NCI-H524 treated with DMSO at 0.1 percent for 48 hours (cell line): ENCODE results near the gene SPINK8.
"Not testable (repeated sequence)": the region's sequence is repeated elsewhere in the genome, so short reads cannot be mapped to it uniquely, and the experiment has no call there.

ENCODE experiments used
- DNase-seq: peaks from one replicate; lab custom pipeline; 2025; lab: John Stamatoyannopoulos, UW

The SPINK8 gene

GRCh38 chr3:48333346-48334245 is at the start of gene SPINK8:
TSS of gene SPINK8 (minus strand) at chr3:48333661. CDS start at chr3:48328341, 5,320 bp downstream.
- not testable (repeated sequence) for DNase-seq

GRCh38 chr3:48372862-48373435 is 39.5 kb upstream of the SPINK8 start:
- DNase-seq = no peak

- no peak for DNase-seq
Measured at GRCh38 chr3:48372377-48372770, 38.9 kb upstream of the SPINK8 start.

DNA sequence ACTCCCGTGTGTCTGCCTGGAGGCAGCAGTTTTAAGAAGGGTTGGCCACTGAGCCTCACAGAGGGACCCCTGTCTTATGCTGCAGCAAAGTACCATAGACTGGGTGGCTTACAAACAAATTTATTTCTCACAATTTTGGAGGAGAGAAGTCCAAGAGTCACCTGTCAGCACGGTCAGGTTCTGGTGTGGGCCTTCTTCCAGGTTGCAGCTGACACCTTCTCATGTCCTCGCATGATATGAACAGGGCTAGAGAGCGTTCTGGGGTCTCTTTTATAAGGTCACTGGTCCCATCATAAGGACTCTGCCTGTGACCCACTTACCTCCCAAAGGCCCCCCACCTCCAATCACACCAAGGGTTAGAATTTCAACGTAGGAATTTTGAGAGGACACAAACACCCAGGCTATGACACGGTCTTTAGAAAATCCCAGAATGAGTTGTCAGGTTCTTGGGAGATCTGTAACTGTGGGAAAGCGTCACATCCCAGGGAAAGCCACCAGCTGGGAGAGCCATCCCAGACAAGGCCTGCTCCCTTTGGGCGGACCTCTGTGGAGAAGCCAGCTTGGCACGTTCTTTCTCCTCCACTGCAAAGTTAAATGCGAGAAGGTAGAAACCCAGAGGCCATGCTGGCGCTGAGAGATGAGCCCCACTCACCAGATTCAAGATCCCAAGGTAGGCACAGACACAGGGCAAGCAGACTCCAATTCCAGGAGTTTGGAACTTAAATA is 38.4 kb upstream of the SPINK8 start, which contains the start of gene FBXW12:
FBXW12 (plus strand) TSS at position 569 of the 726 bp plus-strand sequence. CDS start 549 bp downstream, outside the sequence.
- no peak for DNase-seq

DNA sequence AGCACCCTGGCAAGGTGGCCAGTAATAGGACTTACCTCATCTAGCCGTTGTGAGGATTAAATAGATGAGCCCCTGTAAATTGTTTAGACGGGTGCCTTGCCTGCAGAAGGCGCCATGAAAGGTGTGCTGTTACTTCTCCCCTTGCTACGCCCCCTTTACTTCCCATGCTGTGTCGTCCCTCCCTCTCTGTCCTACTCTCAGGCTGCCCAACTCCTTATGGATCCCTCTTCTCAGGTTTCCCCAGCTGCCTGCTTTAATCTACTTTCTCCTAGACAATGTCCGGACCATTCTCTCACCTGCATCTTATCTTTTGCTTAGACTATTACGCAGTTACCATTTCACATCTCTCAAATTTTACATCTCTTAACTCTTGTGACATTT is 36.9 kb upstream of the SPINK8 start:
- no peak for DNase-seq

DNA sequence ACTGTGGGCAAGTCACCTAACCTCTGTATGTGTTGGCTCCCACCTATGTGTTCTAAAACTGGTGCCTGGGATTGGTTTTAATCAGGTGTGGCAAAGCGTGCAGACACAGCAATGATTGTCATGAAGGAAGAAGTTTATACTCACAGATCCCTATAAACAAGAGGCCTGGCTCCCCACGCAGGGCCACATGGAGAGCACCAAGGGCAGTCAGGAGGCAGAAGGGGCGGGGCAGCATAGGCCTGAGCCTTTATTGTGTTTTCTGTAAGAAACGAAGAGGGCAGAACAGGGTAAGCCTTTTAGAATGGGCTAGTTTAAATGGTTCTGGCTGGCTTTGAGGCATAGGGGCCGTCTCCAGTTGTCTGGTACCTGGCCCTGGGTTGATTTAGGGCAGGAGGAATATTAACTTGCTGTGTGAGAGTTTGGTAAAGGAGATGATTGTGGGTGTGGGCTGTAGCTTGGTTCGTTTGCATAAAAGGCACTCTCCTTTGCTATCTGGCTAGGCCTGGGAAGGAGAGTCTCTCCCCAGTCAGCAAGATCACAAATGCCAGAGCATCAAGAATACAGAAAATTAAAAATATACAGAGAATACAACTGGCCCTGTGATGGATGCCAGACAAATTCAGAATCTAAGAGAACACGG is 36.4 kb upstream of the SPINK8 start:
- no peak for DNase-seq

GRCh38 chr3:48367201-48367600 is 33.7 kb upstream of the SPINK8 start:
- peak; percentile 91 for DNase-seq

GRCh38 chr3:48364840-48365239 is 31.4 kb upstream of the SPINK8 start:
- DNase-seq = no peak

GRCh38 chr3:48361928-48362327 is 28.5 kb upstream of the SPINK8 start:
- no peak for DNase-seq

DNA sequence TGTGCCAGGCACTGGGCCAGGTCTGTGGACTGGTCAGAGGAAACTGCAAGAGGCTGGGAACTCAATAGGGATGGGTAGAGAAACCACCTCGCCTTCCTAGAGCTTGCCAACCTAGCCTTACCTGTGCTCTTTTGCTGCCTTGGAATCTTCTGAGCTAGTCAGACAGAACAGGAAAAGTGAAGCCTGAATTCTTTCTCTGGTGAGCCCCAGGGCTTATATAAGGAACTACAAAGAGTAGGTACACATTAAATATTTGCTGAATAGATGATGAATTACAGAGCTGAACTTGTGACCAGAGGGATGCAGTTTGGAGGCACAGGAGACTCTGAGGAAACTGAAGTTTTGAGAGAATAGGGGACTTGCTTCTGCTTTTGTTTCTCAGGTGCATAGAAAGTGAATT is 23.0 kb upstream of the SPINK8 start:
- no peak for DNase-seq

- no peak for DNase-seq
Measured at GRCh38 chr3:48353987-48354386, 20.5 kb upstream of the SPINK8 start.

DNA sequence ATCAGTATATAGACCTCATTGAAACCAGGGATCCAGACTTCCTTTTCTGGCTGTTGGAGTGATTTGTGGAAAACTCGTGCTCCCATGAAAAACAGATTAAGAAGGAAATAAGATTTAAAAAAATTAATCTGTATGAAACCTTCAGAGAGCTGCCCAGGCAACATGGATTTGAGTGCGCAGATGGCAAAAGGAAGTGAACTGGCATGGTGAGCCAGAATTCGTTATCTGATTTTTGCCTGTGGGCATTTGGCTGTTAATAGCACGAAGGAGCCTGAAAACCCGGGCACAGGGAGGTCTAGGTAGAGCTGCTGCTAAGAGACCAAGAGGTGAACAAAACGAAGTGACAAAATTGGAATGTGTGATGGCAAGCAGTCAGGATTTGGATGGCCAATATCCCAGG is 19.1 kb upstream of the SPINK8 start:
- DNase-seq = no peak

- no peak for DNase-seq
Measured at GRCh38 chr3:48347500-48347899, 14.0 kb upstream of the SPINK8 start.

GRCh38 chr3:48345946-48346572 is 12.6 kb upstream of the SPINK8 start:
- no peak for DNase-seq

DNA sequence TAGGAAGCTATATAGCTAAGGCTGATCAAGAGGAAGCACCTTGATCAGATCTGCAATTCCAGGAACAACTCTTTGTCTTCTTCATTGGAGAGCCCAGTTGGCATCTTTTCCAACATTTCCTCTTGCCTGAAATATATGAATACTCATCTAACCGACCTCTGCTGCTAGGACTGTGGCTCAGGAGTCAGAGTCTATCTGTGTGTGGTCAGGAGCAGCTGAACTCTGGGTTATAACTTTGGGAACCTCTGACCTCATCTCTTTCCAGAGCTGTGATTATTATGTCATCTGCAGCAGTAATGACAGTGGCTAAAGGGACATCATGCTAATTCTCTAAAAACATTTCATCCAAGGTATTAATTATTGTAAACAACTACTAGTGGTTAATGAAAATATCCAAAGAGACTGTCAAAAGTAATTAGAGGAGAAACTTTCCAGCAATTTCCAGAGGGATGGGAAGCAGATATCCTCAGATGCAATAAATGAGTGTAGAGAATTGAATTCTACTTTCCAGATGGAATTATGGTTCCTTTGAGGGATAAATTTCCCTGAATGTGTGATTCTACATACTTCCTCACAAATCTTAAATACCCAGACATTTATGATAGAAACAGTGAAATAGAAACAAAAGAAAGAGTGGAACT is 11.5 kb upstream of the SPINK8 start:
- DNase-seq = no peak

DNA sequence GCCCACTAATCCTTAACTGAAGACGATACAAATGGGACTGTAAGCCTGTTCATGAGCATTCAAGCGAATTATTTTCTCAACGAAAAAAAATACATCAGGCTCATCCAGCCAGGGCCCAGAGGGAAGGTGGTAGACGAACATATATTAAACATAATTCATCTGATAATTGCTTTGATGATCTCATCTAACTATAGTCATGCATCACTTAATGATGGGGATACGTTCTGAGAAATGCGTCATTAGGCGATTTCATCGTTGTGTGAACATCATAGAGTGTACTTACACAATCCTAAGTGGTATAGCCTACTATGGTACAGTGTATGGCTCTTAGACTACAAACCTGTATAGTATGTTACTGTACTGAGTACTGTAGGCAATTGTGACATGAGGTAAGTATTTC is 10.0 kb upstream of the SPINK8 start:
- DNase-seq = no peak

GRCh38 chr3:48338635-48339034 is 5.2 kb upstream of the SPINK8 start:
- DNase-seq = peak; percentile 48

DNA sequence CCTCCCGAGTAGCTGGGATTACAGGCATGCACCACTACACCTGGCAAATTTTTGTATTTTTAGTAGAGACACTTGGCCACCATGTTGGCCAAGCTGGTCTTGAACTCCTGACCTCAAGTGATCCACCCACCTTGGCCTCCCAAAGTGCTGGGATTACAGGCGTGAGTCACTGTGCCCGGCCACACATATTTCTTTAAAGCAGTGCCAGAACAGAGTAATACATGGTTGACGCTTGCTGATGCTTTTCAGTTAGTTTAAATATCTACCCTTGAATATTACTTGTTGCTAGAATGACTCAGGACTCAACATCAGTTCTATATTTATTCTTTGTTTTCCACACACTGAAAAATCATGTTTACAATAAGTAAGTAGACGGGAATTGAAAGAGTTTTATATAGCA is 4.1 kb upstream of the SPINK8 start:
- DNase-seq = not testable (repeated sequence)

DNA sequence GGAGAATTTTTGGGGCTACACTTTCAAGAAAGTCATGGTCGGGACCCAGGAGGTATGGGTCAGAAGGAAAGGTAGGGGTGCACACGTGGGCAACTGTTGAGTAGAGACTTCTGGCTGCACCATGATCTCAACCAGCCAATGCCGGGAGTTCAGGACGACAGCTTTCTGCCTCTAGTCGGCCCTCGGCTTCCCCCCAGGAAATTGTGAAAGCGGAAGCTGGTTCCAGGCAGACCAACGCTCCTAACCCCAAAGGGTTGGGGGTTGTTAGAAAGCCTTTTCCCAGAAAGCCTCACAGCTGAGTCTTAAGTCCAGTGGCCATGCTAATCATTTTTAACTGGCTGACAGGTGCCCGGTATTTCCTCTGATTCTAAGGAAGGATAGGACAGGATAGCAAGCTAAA is 1.8 kb upstream of the SPINK8 start:
- DNase-seq = not testable (repeated sequence)

- no peak for DNase-seq
Measured at GRCh38 chr3:48334605-48335004, 1.1 kb upstream of the SPINK8 start.
